ENCODE results near the gene GK. TPM values are rescaled to one million over a fixed set of nuclear protein-coding genes. Genes with fewer than 3 reads are reported as not detected.

Gene GK
- total RNA-seq, 1 experiment from 2014 or later: 9.8 TPM

DNA sequence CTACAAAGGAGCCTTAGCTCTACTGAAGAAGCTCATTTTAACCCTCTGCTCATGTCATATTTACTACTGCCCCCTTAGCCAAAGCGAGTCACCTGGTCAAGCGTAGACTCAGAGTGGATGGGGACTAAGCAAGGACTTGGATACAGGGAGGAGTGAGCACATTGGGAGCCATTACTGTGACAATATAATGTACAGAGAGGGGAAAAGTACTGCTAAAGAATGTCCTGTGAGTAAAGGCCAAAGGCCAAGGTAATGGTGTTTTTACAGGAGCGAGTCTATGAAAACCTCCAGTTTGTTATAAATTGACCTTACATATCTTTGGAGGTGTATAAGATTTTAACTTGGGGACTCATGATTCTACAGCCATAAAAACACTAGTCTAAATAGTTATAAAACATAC, 10.6 kb upstream of the GK start:
- H3K27ac Mint-ChIP-seq: no peak overlapping the region
- no peak overlapping the region for H2BK15ac ChIP-seq (ENCODE audit: low read depth, low read length)
- no peak overlapping the region for H2BK120ac ChIP-seq (ENCODE audit: low read depth, low read length, poor library complexity, severe bottlenecking)
- H3K9me3 Mint-ChIP-seq: peaks cover 25 to 61% of the 10 kb centered on the region in 2 experiments
- no peaks in the 10 kb centered on the region; the same call in 1 of the 2 replicates for H3K4me1 ChIP-seq (ENCODE audit: insufficient read depth, low read length)
- DNase-seq: no peak
- no peak overlapping the region for H2BK12ac ChIP-seq (ENCODE audit: insufficient read length, low read depth, low read length)
- no peak overlapping the region for H2BK20ac ChIP-seq (ENCODE audit: low read depth, low read length, poor library complexity, severe bottlenecking)
- no peak overlapping the region for H4K91ac ChIP-seq (ENCODE audit: insufficient read length, low read depth, low read length)
- H3K4ac ChIP-seq (ENCODE audit: low read depth, low read length): no peak overlapping the region
- peaks cover 0 to 4% (median 3%) of the 10 kb centered on the region in 3 experiments; a peak in 4 of 7 replicates for H3K36me3 Mint-ChIP-seq (ENCODE audit: insufficient read depth in 1 of 3, low read depth in 3 of 3)
- TF ChIP-seq, protein P1, sequence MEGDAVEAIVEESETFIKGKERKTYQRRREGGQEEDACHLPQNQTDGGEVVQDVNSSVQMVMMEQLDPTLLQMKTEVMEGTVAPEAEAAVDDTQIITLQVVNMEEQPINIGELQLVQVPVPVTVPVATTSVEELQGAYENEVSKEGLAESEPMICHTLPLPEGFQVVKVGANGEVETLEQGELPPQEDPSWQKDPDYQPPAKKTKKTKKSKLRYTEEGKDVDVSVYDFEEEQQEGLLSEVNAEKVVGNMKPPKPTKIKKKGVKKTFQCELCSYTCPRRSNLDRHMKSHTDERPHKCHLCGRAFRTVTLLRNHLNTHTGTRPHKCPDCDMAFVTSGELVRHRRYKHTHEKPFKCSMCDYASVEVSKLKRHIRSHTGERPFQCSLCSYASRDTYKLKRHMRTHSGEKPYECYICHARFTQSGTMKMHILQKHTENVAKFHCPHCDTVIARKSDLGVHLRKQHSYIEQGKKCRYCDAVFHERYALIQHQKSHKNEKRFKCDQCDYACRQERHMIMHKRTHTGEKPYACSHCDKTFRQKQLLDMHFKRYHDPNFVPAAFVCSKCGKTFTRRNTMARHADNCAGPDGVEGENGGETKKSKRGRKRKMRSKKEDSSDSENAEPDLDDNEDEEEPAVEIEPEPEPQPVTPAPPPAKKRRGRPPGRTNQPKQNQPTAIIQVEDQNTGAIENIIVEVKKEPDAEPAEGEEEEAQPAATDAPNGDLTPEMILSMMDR (conservative IDR thresholded peaks at IDR 0.05): no peak
- H3K27ac ChIP-seq (ENCODE audit: insufficient read length, low read depth, low read length): no peak overlapping the region
- no peak overlapping the region for H3K18ac ChIP-seq (ENCODE audit: insufficient read length, low read depth, low read length)
- H3K23me2 ChIP-seq (ENCODE audit: insufficient read length, low read depth, low read length, poor library complexity, severe bottlenecking): no peaks in the 10 kb centered on the region
- no peak overlapping the region for H3K14ac ChIP-seq (ENCODE audit: insufficient read depth, low read length)
- H2AK5ac ChIP-seq (ENCODE audit: insufficient read length, low read length): no peak overlapping the region
- no peak overlapping the region for H3K4me3 Mint-ChIP-seq
- H3K27me3 ChIP-seq (ENCODE audit: insufficient read depth, low read length): no peaks in the 10 kb centered on the region
- no CpG with 5 or more reads among the region's 3 CpGs for WGBS (ENCODE audit: extremely low coverage, insufficient read length, low lambda C conversion rate)
- no peaks in the 10 kb centered on the region for H3K79me2 ChIP-seq (ENCODE audit: insufficient read depth, low read length)
- H4K20me1 ChIP-seq (ENCODE audit: control insufficient read depth, insufficient read depth, insufficient read length): no peaks in the 10 kb centered on the region
- H3K4me2 ChIP-seq (ENCODE audit: insufficient read depth, insufficient read length, low read length): no peak overlapping the region
- H3K9me3 ChIP-seq (ENCODE audit: control insufficient read depth, low read depth, low read length): peaks cover 11% of the 10 kb centered on the region
- H3K23ac ChIP-seq (ENCODE audit: insufficient read length, low read depth, low read length): no peak overlapping the region
- H4K8ac ChIP-seq (replicated peaks; ENCODE audit: insufficient read length, low read depth, low read length): no peak overlapping the region
- no peaks in the 10 kb centered on the region; the same call in 1 of the 2 replicates for H3K27me3 Mint-ChIP-seq (ENCODE audit: low read depth)
- H2AFZ ChIP-seq (ENCODE audit: low read length): no peak overlapping the region
- no peaks in the 10 kb centered on the region for H3K79me1 ChIP-seq (ENCODE audit: insufficient read depth, low read depth, low read length, poor library complexity, severe bottlenecking)
- no peak overlapping the region for H3T11ph ChIP-seq (ENCODE audit: low read length)
- peaks cover 5 to 6% of the 10 kb centered on the region in 2 experiments for H3K4me1 Mint-ChIP-seq
- H3K56ac ChIP-seq (ENCODE audit: insufficient read length, low read depth, low read length): no peak overlapping the region
- H3K9ac ChIP-seq (ENCODE audit: extremely low read depth, insufficient read length, low read length): no peak overlapping the region
- no peak overlapping the region for H2BK5ac ChIP-seq (ENCODE audit: insufficient read length, low read length)
- no peak overlapping the region for H4K5ac ChIP-seq (ENCODE audit: insufficient read length, low read depth, low read length)
